Sigmoid colon (tissue), 3 donors: Measurements from ENCODE around the gene NSUN4.

Source experiments
- POLR2A ChIP-seq, 2 donors: fragments of 450-650 bp; IDR thresholded peaks; one replicate each; pipeline ENCODE4 v1.6.1; 2016; ENCODE audit warnings: antibody characterized with exemption in 2 of 2, mild to moderate bottlenecking in 2 of 2, moderate library complexity in 2 of 2
- TF ChIP-seq, protein P1 (sequence below), 4 experiments: fragments of 450-650 bp in 3 of 4; fragments of 200-600 bp in 1 of 4; IDR thresholded peaks; one replicate each; pipeline ENCODE4 v1.5.1; 2016 to 2019; ENCODE audit warnings: antibody characterized with exemption in 4 of 4, mild to moderate bottlenecking in 3 of 4, moderate library complexity in 2 of 4

DNA sequence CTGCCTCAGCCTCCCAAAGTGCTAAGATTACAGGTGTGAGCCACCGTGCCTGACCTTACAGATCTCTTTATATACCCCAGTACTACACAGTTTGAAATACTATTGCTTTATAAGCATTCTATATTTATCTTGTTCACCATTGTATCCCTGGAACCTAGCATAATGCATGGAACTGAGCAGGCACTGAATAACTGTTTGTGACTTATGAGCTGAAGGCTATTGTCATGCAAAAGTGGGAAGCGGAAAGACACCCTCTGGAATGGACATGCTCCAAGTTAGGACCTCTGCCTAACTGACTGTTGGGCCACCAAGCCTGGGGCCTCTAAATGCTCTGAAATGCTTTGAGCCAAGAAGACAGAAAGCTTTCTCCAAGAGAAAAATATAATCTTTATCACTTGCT lies 45.3 kb upstream of the NSUN4 start:
- TF ChIP-seq, protein P1, sequence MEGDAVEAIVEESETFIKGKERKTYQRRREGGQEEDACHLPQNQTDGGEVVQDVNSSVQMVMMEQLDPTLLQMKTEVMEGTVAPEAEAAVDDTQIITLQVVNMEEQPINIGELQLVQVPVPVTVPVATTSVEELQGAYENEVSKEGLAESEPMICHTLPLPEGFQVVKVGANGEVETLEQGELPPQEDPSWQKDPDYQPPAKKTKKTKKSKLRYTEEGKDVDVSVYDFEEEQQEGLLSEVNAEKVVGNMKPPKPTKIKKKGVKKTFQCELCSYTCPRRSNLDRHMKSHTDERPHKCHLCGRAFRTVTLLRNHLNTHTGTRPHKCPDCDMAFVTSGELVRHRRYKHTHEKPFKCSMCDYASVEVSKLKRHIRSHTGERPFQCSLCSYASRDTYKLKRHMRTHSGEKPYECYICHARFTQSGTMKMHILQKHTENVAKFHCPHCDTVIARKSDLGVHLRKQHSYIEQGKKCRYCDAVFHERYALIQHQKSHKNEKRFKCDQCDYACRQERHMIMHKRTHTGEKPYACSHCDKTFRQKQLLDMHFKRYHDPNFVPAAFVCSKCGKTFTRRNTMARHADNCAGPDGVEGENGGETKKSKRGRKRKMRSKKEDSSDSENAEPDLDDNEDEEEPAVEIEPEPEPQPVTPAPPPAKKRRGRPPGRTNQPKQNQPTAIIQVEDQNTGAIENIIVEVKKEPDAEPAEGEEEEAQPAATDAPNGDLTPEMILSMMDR (IDR thresholded peaks at IDR 0.05) = no peak
- TF ChIP-seq POLR2A (IDR thresholded peaks at IDR 0.05) = no peak
